Epithelial cell of proximal tubule (primary cell): Measurements from ENCODE around the gene LAMTOR1. TPM values are rescaled to one million over a fixed set of nuclear protein-coding genes. Genes with fewer than 3 reads are reported as not detected.

Source experiments
- DNase-seq: peaks from one replicate; pipeline ENCODE4 v3.0.0-alpha.2; 2011; ENCODE audit warnings: low read depth
- H3K4me3 ChIP-seq: 2 replicates; pipeline ENCODE4 v1.5.1; 2011; ENCODE audit warnings: low read depth, mild to moderate bottlenecking, low read length
- CTCF ChIP-seq: conservative IDR thresholded peaks from 2 replicates; pipeline ENCODE4 v1.5.1; 2012; ENCODE audit warnings: low read depth, mild to moderate bottlenecking, low read length
- total RNA-seq: library from RNA; depleted of rRNA; stranded (reverse); fragments of >200 nt; gene quantifications from 2 replicates; pipeline ENCODE4 v1.2.3, GENCODE V29; 2015

The LAMTOR1 gene
- total RNA-seq, 1 donor from 2014 or later = 149 TPM

- H3K4me3 ChIP-seq = no peak overlapping the region
- DNase-seq = no peak
- no peak for TF ChIP-seq CTCF
Measured at GRCh38 chr11:72088076-72088808, 14.9 kb downstream of the LAMTOR1 start.

DNA sequence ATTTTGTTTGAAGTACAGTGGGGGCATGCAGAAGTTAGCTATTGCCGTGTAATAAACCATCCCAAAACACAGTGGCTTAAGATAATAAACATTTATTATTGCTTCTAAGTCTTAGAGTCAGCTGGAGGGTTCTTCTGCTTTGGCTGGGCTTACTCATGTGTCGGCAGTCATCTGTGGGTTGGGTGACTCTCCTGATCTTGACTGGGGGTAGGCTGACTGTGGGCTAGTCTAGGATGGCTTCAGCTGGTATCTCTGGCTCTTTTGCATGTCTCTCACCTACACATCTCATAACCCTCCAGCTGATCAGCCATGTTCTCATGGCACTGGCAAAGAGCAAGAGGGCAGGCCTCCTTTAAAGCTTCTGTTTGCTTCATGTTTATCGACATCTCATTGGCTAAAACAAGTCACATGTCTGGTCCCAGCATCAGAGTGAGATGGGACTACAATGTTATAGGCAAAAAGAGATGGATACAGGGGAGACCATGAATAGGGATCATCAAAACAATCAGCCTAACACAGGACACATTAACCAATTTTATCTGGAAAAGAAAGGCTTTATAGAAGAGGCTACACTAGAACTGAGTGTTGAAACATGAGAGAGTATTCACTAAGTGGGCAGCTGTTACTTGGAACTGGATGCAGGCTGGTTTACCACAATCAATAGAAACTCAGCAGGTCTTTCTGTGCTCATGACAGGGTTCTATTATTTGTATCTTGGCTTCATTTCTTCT lies 17.3 kb downstream of the LAMTOR1 start:
- DNase-seq = no peak
- H3K4me3 ChIP-seq = no peak overlapping the region
- TF ChIP-seq CTCF = no peak

DNA sequence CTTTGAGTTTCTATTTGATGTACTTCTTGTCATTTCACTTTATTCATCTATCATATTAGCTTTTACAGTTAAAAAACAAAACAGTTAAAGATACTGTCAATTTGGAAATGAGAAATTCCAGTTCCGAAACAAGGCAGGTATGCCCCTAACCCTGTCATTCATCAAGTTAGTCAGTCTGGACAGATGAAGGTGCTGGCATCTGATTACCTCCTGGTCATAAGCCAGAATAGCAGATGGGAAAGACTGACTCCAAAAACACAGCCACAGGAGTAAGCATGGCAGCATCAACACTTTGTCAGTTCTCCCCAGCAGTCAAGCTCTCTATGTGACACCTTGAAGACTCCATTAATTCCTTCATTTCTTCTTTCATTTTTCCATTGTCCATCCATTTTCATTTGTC lies 18.1 kb downstream of the LAMTOR1 start:
- no peak overlapping the region for H3K4me3 ChIP-seq
- no peak for TF ChIP-seq CTCF
- no peak for DNase-seq

DNA sequence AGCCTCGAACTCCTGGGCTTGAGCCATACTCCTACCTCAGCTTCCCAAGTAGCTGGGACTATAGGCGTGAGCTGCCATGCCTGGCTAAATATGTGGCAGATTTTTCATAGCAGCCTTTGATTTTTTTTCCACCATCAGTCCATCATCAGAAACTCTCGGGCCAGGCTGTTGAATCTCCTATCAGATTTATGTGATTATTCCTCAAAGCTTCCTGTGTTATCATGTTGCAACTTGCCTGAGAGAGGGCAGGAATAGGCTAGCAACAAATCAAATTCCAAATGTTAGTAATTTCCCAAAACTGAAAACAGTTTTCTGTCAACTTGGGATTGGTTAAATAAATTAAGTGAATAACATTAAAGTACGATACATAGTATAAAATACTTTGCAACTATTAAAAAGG lies 19.0 kb downstream of the LAMTOR1 start:
- no peak for DNase-seq
- no peak for TF ChIP-seq CTCF
- no peak overlapping the region for H3K4me3 ChIP-seq

- no peak overlapping the region for H3K4me3 ChIP-seq
- TF ChIP-seq CTCF = no peak
- no peak for DNase-seq
Measured at GRCh38 chr11:72083414-72083813, 19.7 kb downstream of the LAMTOR1 start.

DNA sequence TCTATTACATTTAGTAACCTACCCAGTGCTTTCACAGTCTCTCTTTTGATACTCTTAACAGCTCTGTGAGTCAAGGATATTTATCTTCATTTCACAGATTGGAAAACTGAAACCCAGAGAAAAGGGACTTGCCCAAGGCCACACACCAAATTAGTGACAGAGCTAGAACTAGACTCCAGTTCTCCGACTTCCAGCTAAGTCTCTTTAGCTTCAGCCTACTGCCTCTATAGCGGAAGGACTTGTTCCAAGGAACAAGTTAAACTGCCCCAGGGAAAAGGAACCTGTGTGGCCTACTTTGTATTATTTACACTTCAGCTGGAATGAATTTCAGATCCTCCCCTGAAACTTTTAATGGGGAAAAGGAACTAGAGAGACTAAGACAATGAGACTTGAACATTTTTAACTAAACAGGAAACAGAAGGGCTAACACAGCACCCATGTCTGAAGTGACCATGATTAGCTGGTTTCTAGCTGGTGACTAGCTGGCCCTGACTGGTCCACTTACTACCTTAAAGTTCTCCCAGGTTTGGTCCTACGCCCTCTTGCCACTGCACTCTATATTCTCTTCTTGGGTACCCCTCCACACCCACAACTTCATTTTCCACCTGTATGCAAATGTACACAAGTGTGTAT lies 21.2 kb downstream of the LAMTOR1 start:
- TF ChIP-seq CTCF = no peak
- DNase-seq = no peak
- no peak overlapping the region for H3K4me3 ChIP-seq
